H1 (cell line): ENCODE results near the gene OLFML2A. TPM values are rescaled to one million over a fixed set of nuclear protein-coding genes. Genes with fewer than 3 reads are reported as not detected.

Source experiments
- CTCF ChIA-PET: fragments of 300-600 bp; sonication (Branson Sonifier 250); formaldehyde crosslinking; loops from one replicate; lab custom pipeline; 2021; ENCODE audit not compliant: partially characterized antibody; lab: Charles Lee
- POLR2A ChIA-PET: fragments of 300-600 bp; sonication (Branson Sonifier 250); formaldehyde crosslinking; loops from one replicate; lab custom pipeline; 2021; ENCODE audit warnings: inconsistent platforms; ENCODE audit not compliant: partially characterized antibody; lab: Charles Lee
- DNase-seq, 2 experiments: peaks; one replicate each; pipeline versions ENCODE4 v3.0.0 to v3.0.0-alpha.2; 2010 to 2022; ENCODE audit warnings: low spot score in 2 of 2, low read depth in 1 of 2, mixed read lengths in 1 of 2
- FAIRE-seq: peaks from 2 replicates; lab custom pipeline; 2011; peaks lifted over from hg19 to GRCh38; lab: Jason Lieb, UNC
- H2AFZ ChIP-seq: 2 replicates; pipeline ENCODE4 v1.8.1; 2012; ENCODE audit warnings: low read length, inconsistent platforms
- H2AK5ac ChIP-seq: 2 replicates; pipeline ENCODE4 v1.6.1; 2013; ENCODE audit warnings: low read depth, low read length
- H2BK120ac ChIP-seq: replicated peaks from 2 replicates; pipeline ENCODE3; 2013; ENCODE audit warnings: low read depth, low read length, inconsistent platforms
- H2BK12ac ChIP-seq: 2 replicates; pipeline ENCODE4 v1.6.1; 2013; ENCODE audit warnings: low read depth, low read length
- H2BK15ac ChIP-seq: 2 replicates; pipeline ENCODE4 v1.6.1; 2013; ENCODE audit warnings: low read length
- H2BK20ac ChIP-seq: 2 replicates; pipeline ENCODE4 v1.6.1; 2013; ENCODE audit warnings: low read length
- H2BK5ac ChIP-seq: 2 replicates; pipeline ENCODE4 v1.6.1; 2013; ENCODE audit warnings: low read depth, low read length
- H3K14ac ChIP-seq: 2 replicates; pipeline ENCODE4 v1.6.1; 2013; ENCODE audit warnings: inconsistent platforms; ENCODE audit not compliant: insufficient read length
- H3K18ac ChIP-seq: 2 replicates; pipeline ENCODE4 v1.6.1; 2013; ENCODE audit warnings: low read length; ENCODE audit errors: extremely low read depth
- H3K23ac ChIP-seq: 2 replicates; pipeline ENCODE4 v1.6.1; 2013; ENCODE audit warnings: inconsistent platforms; ENCODE audit not compliant: insufficient read length
- H3K23me2 ChIP-seq: 2 replicates; pipeline ENCODE4 v1.6.1; 2013; ENCODE audit warnings: low read depth, low read length
- H3K27ac ChIP-seq: 2 replicates; pipeline ENCODE4 v1.6.1; 2011; ENCODE audit warnings: low read depth, low read length, inconsistent platforms
- H3K27me3 ChIP-seq, 4 experiments: replicated peaks in 1 of 4; 1 replicate in 1 of 4; 2 replicates in 3 of 4; pipeline versions ENCODE4 v1.6.1 to v1.8.1; 2011 to 2013; ENCODE audit warnings: low read length in 3 of 4, mild to moderate bottlenecking in 3 of 4, inconsistent platforms in 2 of 4, mixed read lengths in 2 of 4, moderate library complexity in 1 of 4; ENCODE audit not compliant: control insufficient read depth in 3 of 4, insufficient read depth in 3 of 4; ENCODE audit errors: extremely low read depth in 1 of 4
- H3K36me3 ChIP-seq, 4 experiments: 2 replicates each; pipeline versions ENCODE4 v1.6.1 to v1.8.1; 2011 to 2013; ENCODE audit warnings: mild to moderate bottlenecking in 4 of 4, low read length in 3 of 4, moderate library complexity in 2 of 4, control low read depth in 1 of 4, inconsistent platforms in 1 of 4; ENCODE audit not compliant: insufficient read depth in 4 of 4, control insufficient read depth in 2 of 4
- H3K4ac ChIP-seq: replicated peaks from 2 replicates; pipeline ENCODE3; 2013; ENCODE audit warnings: low read length, low read depth, mixed read lengths, inconsistent platforms; ENCODE audit not compliant: insufficient read length
- H3K4me1 ChIP-seq, 4 experiments: replicated peaks in 1 of 4; 1 replicate in 1 of 4; 2 replicates in 3 of 4; pipeline versions ENCODE4 v1.6.1 to v1.8.1; 2011 to 2013; ENCODE audit warnings: low read length in 3 of 4, inconsistent platforms in 2 of 4, mixed read lengths in 1 of 4; ENCODE audit not compliant: insufficient read depth in 4 of 4, control insufficient read depth in 3 of 4
- H3K4me2 ChIP-seq, 2 experiments: 2 replicates each; pipeline versions ENCODE4 v1.6.1 to v1.8.1; 2011 to 2013; ENCODE audit warnings: low read depth in 2 of 2, low read length in 2 of 2, control low read depth in 1 of 2, inconsistent platforms in 1 of 2, mild to moderate bottlenecking in 1 of 2; ENCODE audit not compliant: insufficient read depth in 1 of 2
- H3K4me3 ChIP-seq, 4 experiments: fragments of 200-600, 300-600 bp in 1 of 4; sonication (generic), shearing (Covaris generic), sonication (Bioruptor Twin) in 1 of 4; 2 replicates each; pipeline versions ENCODE4 v1.5.1 to v1.8.1; 2011 to 2016; ENCODE audit warnings: low read length in 4 of 4, low read depth in 3 of 4, control low read depth in 2 of 4, inconsistent platforms in 2 of 4, mild to moderate bottlenecking in 2 of 4, mixed read lengths in 1 of 4, moderate library complexity in 1 of 4; ENCODE audit not compliant: insufficient read depth in 2 of 4; ENCODE audit errors: extremely low read depth in 1 of 4
- H3K56ac ChIP-seq: replicated peaks from 2 replicates; pipeline ENCODE3; 2013; ENCODE audit warnings: low read depth, mild to moderate bottlenecking, mixed read lengths, low read length, inconsistent platforms; ENCODE audit not compliant: insufficient read length
- H3K79me1 ChIP-seq: 2 replicates; pipeline ENCODE4 v1.6.1; 2013; ENCODE audit warnings: low read depth, low read length, control low read depth
- H3K79me2 ChIP-seq, 2 experiments: 2 replicates each; pipeline versions ENCODE4 v1.6.1 to v1.8.1; 2012 to 2013; ENCODE audit warnings: low read length in 2 of 2, mild to moderate bottlenecking in 2 of 2, inconsistent platforms in 1 of 2; ENCODE audit not compliant: insufficient read depth in 2 of 2, control insufficient read depth in 1 of 2
- H3K9ac ChIP-seq, 4 experiments: replicated peaks in 1 of 4; 1 replicate in 1 of 4; 2 replicates in 3 of 4; pipeline versions ENCODE4 v1.6.1 to v1.8.1; 2011 to 2013; ENCODE audit warnings: low read depth in 3 of 4, low read length in 3 of 4, control low read depth in 2 of 4, mild to moderate bottlenecking in 2 of 4, moderate library complexity in 2 of 4, inconsistent platforms in 1 of 4; ENCODE audit errors: extremely low read depth in 1 of 4
- H3K9me3 ChIP-seq, 2 experiments: 2 replicates each; pipeline versions ENCODE4 v1.6.1 to v1.8.1; 2012 to 2013; ENCODE audit warnings: mild to moderate bottlenecking in 2 of 2, moderate library complexity in 2 of 2, control low read depth in 1 of 2, inconsistent platforms in 1 of 2, low read depth in 1 of 2, low read length in 1 of 2, mixed read lengths in 1 of 2; ENCODE audit not compliant: insufficient read depth in 2 of 2
- H4K20me1 ChIP-seq, 2 experiments: replicated peaks in 1 of 2; 2 replicates each; pipeline versions ENCODE3 to v1.8.1; 2011 to 2013; ENCODE audit warnings: inconsistent platforms in 2 of 2, low read length in 2 of 2, mild to moderate bottlenecking in 1 of 2; ENCODE audit not compliant: insufficient read depth in 2 of 2, control insufficient read depth in 1 of 2
- H4K5ac ChIP-seq: 2 replicates; pipeline ENCODE4 v1.6.1; 2013; ENCODE audit warnings: low read length, low read depth, mixed read lengths, inconsistent platforms; ENCODE audit not compliant: insufficient read length
- H4K8ac ChIP-seq: 2 replicates; pipeline ENCODE4 v1.8.0; 2013; ENCODE audit warnings: mild to moderate bottlenecking, moderate library complexity, low read length, inconsistent platforms; ENCODE audit not compliant: insufficient read depth; ENCODE audit errors: extremely low read depth
- H4K91ac ChIP-seq: replicated peaks from 2 replicates; pipeline ENCODE3; 2013; ENCODE audit warnings: low read length, mixed read lengths, inconsistent platforms; ENCODE audit not compliant: insufficient read length
- HDAC6 ChIP-seq: IDR thresholded peaks from one replicate; pipeline ENCODE4 v1.7.1; 2012; ENCODE audit warnings: low read depth, mild to moderate bottlenecking, inconsistent platforms, low read length, moderate library complexity
- WGBS, 2 experiments: shearing (Covaris generic) in 1 of 2; methylation state at CpG; one replicate each; pipeline versions ENCODE4 v1.1.6 to v1.1.7; 2013 to 2015; ENCODE audit warnings: low lambda C conversion rate in 2 of 2, mixed read lengths in 2 of 2, inconsistent platforms in 1 of 2, low coverage in 1 of 2, missing lambda C conversion rate in 1 of 2; ENCODE audit not compliant: insufficient replicate concordance in 2 of 2, insufficient coverage in 1 of 2, insufficient read length in 1 of 2; ENCODE audit errors: extremely low coverage in 1 of 2, missing lambda C conversion rate in 1 of 2; 5-methylcytosine and 5-hydroxymethylcytosine counted together
- polyA plus RNA-seq, 7 experiments: library from polyadenylated mRNA; depleted of rRNA in 3 of 7; stranded (reverse) in 5 of 7; unstranded in 2 of 7; fragments of >200 nt in 5 of 7; fragments of 200-250 nt in 2 of 7; gene quantifications; 1 replicate in 5 of 7; 2 replicates in 1 of 7; 4 replicates in 1 of 7; pipeline versions ENCODE4 v1.2.1 to v1.2.3, GENCODE V29; 2011 to 2013; ENCODE audit warnings: missing spikeins in 2 of 7, mixed read lengths in 2 of 7
- total RNA-seq: library from RNA; stranded (reverse); fragmentation: NEBNext Ultra II Directional; extraction: Animal tissue kit (Norgen Biotek cat#: 25700); gene quantifications from 2 replicates; pipeline ENCODE4 v1.2.1, GENCODE V29; 2021
- TF ChIP-seq, protein P1 (sequence below), 3 experiments: IDR thresholded peaks; 1 replicate in 2 of 3; 2 replicates in 1 of 3; pipeline versions ENCODE4 v1.5.1 to v1.6.1; 2011; ENCODE audit warnings: low read length in 3 of 3, mild to moderate bottlenecking in 3 of 3, inconsistent platforms in 2 of 3, low read depth in 1 of 3, moderate library complexity in 1 of 3; ENCODE audit not compliant: insufficient read depth in 1 of 3; ENCODE audit errors: control extremely low read depth in 1 of 3

Gene OLFML2A
- total and polyA plus RNA-seq, 2 of the 8 experiments (the other 6 are each of a cell fraction or from before 2014, with no cell fraction given) = 7.8 to 11.5 TPM

DNA sequence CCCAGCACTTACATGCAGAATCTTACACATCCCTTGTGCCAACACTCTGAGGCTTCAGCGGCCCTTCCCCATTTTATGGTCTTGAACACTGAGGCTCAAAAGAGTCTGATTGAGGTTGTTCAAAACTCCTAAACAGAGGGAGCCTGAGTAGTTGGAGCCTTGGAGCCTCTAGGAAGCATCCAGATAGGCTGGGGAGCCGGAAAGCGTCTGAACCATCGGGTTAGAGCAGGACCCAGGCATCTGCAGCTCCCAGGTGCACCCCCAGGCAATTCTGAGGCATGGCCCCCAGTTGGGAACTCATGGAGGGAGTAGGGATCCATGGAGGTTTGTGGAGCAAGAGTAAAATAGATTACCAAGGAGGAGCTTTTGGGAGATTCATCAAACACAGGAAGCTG is 3.8 kb downstream of the OLFML2A start:
- H2AK5ac ChIP-seq = peak overlapping the region; percentile 70; the same call in 1 of the 2 replicates
- ChIA-PET CTCF (interaction anchor here (1.0 to 17.6 kb wide), 4 partner anchors 13 to 244 kb away, joined by 3 to 1300 read pairs (median 143); partner anchors contain the start of genes ARPC5L, RPL35 and WDR38), POLR2A (interaction anchor here (0.6 to 13.5 kb wide), 3 partner anchors 20 to 75 kb away, joined by 3 to 396 read pairs (median 9); partner anchors contain the start of genes ARPC5L, RPL35 and WDR38)
- no peak for FAIRE-seq
- peaks cover 0 to 10% (median 6%) of the 10 kb centered on the region in 4 experiments; a peak in 6 of 7 replicates for H3K27me3 ChIP-seq
- no peak overlapping the region for H3K14ac ChIP-seq
- H3K23ac ChIP-seq = no peak overlapping the region
- peak overlapping the region; percentile 29; the same call in 1 of the 2 replicates for H2BK15ac ChIP-seq
- TF ChIP-seq HDAC6 = no peak
- TF ChIP-seq, protein P1, sequence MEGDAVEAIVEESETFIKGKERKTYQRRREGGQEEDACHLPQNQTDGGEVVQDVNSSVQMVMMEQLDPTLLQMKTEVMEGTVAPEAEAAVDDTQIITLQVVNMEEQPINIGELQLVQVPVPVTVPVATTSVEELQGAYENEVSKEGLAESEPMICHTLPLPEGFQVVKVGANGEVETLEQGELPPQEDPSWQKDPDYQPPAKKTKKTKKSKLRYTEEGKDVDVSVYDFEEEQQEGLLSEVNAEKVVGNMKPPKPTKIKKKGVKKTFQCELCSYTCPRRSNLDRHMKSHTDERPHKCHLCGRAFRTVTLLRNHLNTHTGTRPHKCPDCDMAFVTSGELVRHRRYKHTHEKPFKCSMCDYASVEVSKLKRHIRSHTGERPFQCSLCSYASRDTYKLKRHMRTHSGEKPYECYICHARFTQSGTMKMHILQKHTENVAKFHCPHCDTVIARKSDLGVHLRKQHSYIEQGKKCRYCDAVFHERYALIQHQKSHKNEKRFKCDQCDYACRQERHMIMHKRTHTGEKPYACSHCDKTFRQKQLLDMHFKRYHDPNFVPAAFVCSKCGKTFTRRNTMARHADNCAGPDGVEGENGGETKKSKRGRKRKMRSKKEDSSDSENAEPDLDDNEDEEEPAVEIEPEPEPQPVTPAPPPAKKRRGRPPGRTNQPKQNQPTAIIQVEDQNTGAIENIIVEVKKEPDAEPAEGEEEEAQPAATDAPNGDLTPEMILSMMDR (IDR thresholded peaks at IDR 0.05; ENCODE audit: control extremely low read depth in 1 of 3, insufficient read depth in 1 of 3, low read depth in 1 of 3, low read length in 3 of 3) = no peak
- no peak overlapping the region for H4K91ac ChIP-seq
- H3K79me1 ChIP-seq = no peaks in the 10 kb centered on the region
- no peak overlapping the region for H3K4me2 ChIP-seq
- no peaks in the 10 kb centered on the region for H3K79me2 ChIP-seq
- H3K9ac ChIP-seq = no peak overlapping the region
- H4K5ac ChIP-seq = no peak overlapping the region
- no peak overlapping the region for H4K8ac ChIP-seq
- H3K36me3 ChIP-seq = no peaks in the 10 kb centered on the region
- DNase-seq = peak in 1 of 2 experiments; percentile 35
- no peak overlapping the region for H2BK120ac ChIP-seq
- no peak overlapping the region for H3K4me3 ChIP-seq
- no peak overlapping the region for H2AFZ ChIP-seq
- no peak overlapping the region for H3K27ac ChIP-seq
- 81% methylated on average over 4 of the region's 4 CpGs; no CpG with 5 or more reads in 1 of the 2 experiments for WGBS, 2 experiments
- H3K9me3 ChIP-seq = no peaks in the 10 kb centered on the region
- H2BK12ac ChIP-seq = peak overlapping the region; percentile 63; the same call in 1 of the 2 replicates
- peaks cover 8 to 19% (median 15%) of the 10 kb centered on the region in 4 experiments for H3K4me1 ChIP-seq
- H4K20me1 ChIP-seq = no peaks in the 10 kb centered on the region
- H3K18ac ChIP-seq = no peak overlapping the region
- no peak overlapping the region for H3K4ac ChIP-seq
- no peak overlapping the region for H3K56ac ChIP-seq
- H3K23me2 ChIP-seq = peaks cover 6% of the 10 kb centered on the region; the same call in 1 of the 2 replicates
- no peak overlapping the region for H2BK5ac ChIP-seq
- no peak overlapping the region for H2BK20ac ChIP-seq
